LNCaP clone FGC (cell line): ENCODE measurements around the gene TMEM191C.

Experiments used
- DNase-seq: peaks from one replicate; pipeline ENCODE4 v3.0.0-alpha.2; 2011; ENCODE audit warnings: low read depth
- H3K4me3 ChIP-seq: 2 replicates; pipeline ENCODE4 v1.5.1; 2011; ENCODE audit warnings: mild to moderate bottlenecking, low read depth, low read length, control low read depth
- TF ChIP-seq, protein P1 (sequence below): IDR thresholded peaks from 2 replicates; pipeline ENCODE4 v1.5.1; 2012; ENCODE audit warnings: mild to moderate bottlenecking; ENCODE audit not compliant: control insufficient read depth, insufficient read depth; ENCODE audit errors: extremely low read depth

TMEM191C gene

GRCh38 chr22:21447694-21448402 lies 19.3 kb upstream of the TMEM191C start:
- TF ChIP-seq, protein P1, sequence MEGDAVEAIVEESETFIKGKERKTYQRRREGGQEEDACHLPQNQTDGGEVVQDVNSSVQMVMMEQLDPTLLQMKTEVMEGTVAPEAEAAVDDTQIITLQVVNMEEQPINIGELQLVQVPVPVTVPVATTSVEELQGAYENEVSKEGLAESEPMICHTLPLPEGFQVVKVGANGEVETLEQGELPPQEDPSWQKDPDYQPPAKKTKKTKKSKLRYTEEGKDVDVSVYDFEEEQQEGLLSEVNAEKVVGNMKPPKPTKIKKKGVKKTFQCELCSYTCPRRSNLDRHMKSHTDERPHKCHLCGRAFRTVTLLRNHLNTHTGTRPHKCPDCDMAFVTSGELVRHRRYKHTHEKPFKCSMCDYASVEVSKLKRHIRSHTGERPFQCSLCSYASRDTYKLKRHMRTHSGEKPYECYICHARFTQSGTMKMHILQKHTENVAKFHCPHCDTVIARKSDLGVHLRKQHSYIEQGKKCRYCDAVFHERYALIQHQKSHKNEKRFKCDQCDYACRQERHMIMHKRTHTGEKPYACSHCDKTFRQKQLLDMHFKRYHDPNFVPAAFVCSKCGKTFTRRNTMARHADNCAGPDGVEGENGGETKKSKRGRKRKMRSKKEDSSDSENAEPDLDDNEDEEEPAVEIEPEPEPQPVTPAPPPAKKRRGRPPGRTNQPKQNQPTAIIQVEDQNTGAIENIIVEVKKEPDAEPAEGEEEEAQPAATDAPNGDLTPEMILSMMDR, result 0 out of 2 replicates have a peak, but pooled peaks have one; percentile 7
- DNase-seq, result no peak
- H3K4me3 ChIP-seq, result no peak overlapping the region

- H3K4me3 ChIP-seq, result no peak overlapping the region
- no peak for DNase-seq
- TF ChIP-seq, protein P1, result no peak
Observed at GRCh38 chr22:21448627-21449416, 18.4 kb upstream of the TMEM191C start.

GRCh38 chr22:21449531-21450319 lies 17.5 kb upstream of the TMEM191C start:
- TF ChIP-seq, protein P1, result no peak
- H3K4me3 ChIP-seq, result no peak overlapping the region
- DNase-seq, result no peak

- H3K4me3 ChIP-seq, result no peak overlapping the region
- TF ChIP-seq, protein P1, result no peak
- no peak for DNase-seq
Observed at GRCh38 chr22:21450320-21450831, 16.8 kb upstream of the TMEM191C start.

GRCh38 chr22:21450858-21451353 lies 16.3 kb upstream of the TMEM191C start:
- TF ChIP-seq, protein P1, result no peak
- no peak for DNase-seq

More at GRCh38 chr22:21450858-21451353, 16.3 kb upstream of the TMEM191C start:
- no peak overlapping the region for H3K4me3 ChIP-seq
